ENCODE measurements around the gene SAT1. TPM values are rescaled to one million over a fixed set of nuclear protein-coding genes. Genes with fewer than 3 reads are reported as not detected.
A peak's percentile ranks its signal among the peaks of the same experiment; 100 is the strongest.

Gene SAT1
- total RNA-seq, 1 experiment from 2014 or later, result 55.2 TPM

- Histone ChIP-seq H2BK5ac (ENCODE audit: insufficient read length, low read length) (no peak overlapping the region), H3T11ph (ENCODE audit: low read length) (no peak overlapping the region), H3K4me2 (ENCODE audit: insufficient read depth, insufficient read length, low read length) (no peak overlapping the region), H2AK5ac (ENCODE audit: insufficient read length, low read length) (no peak overlapping the region), H4K91ac (ENCODE audit: insufficient read length, low read depth, low read length) (no peak overlapping the region), H2BK20ac (ENCODE audit: low read depth, low read length, poor library complexity, severe bottlenecking) (no peak overlapping the region), H2BK120ac (ENCODE audit: low read depth, low read length, poor library complexity, severe bottlenecking) (no peak overlapping the region), H3K27me3 (ENCODE audit: insufficient read depth, low read length) (no peaks in the 10 kb centered on the region), H3K18ac (ENCODE audit: insufficient read length, low read depth, low read length) (no peak overlapping the region), H3K14ac (ENCODE audit: insufficient read depth, low read length) (no peak overlapping the region), H3K9me3 (ENCODE audit: control insufficient read depth, low read depth, low read length) (no peaks in the 10 kb centered on the region), H3K9ac (ENCODE audit: extremely low read depth, insufficient read length, low read length) (no peak overlapping the region), H3K27ac (ENCODE audit: insufficient read length, low read depth, low read length) (no peak overlapping the region), H4K20me1 (ENCODE audit: control insufficient read depth, insufficient read depth, insufficient read length) (no peaks in the 10 kb centered on the region), H3K4ac (ENCODE audit: low read depth, low read length) (no peak overlapping the region), H3K23ac (ENCODE audit: insufficient read length, low read depth, low read length) (no peak overlapping the region), H3K4me1 (ENCODE audit: insufficient read depth, low read length) (no peaks in the 10 kb centered on the region; the same call in 1 of the 2 replicates), H4K8ac (replicated peaks; ENCODE audit: insufficient read length, low read depth, low read length) (no peak overlapping the region), H4K5ac (ENCODE audit: insufficient read length, low read depth, low read length) (no peak overlapping the region), H3K23me2 (ENCODE audit: insufficient read length, low read depth, low read length, poor library complexity, severe bottlenecking) (no peaks in the 10 kb centered on the region), H2AFZ (ENCODE audit: low read length) (no peak overlapping the region), H3K56ac (ENCODE audit: insufficient read length, low read depth, low read length) (no peak overlapping the region), H2BK12ac (ENCODE audit: insufficient read length, low read depth, low read length) (no peak overlapping the region), H3K79me2 (ENCODE audit: insufficient read depth, low read length) (no peaks in the 10 kb centered on the region), H3K79me1 (ENCODE audit: insufficient read depth, low read depth, low read length, poor library complexity, severe bottlenecking) (no peaks in the 10 kb centered on the region), H2BK15ac (ENCODE audit: low read depth, low read length) (no peak overlapping the region)
- H3K27me3 Mint-ChIP-seq (ENCODE audit: low read depth), result no peaks in the 10 kb centered on the region
- no peak for TF ChIP-seq CTCF (conservative IDR thresholded peaks at IDR 0.05)
- peak overlapping the region in 2 of 3 experiments; percentile 38 to 62; a peak in 2 of 7 replicates for H3K27ac Mint-ChIP-seq
- H3K9me3 Mint-ChIP-seq, result no peaks in the 10 kb centered on the region
- no CpG with 5 or more reads among the region's 11 CpGs for WGBS (ENCODE audit: extremely low coverage, insufficient read length, low lambda C conversion rate)
- H3K4me1 Mint-ChIP-seq, result peaks cover 15 to 17% of the 10 kb centered on the region in 2 experiments
- no peak for DNase-seq
- H3K36me3 Mint-ChIP-seq (ENCODE audit: insufficient read depth in 1 of 3, low read depth in 3 of 3), result peaks cover 8 to 13% (median 10%) of the 10 kb centered on the region in 3 experiments; a peak in 6 of 7 replicates
- no peak overlapping the region for H3K4me3 Mint-ChIP-seq
Measured at GRCh38 chrX:23790155-23790497, 7.2 kb downstream of the SAT1 start.

Measured in H9 (cell line).